Progenitor cell of endocrine pancreas (in vitro differentiated cells): ENCODE results near the gene NUDT9. TPM values are rescaled to one million over a fixed set of nuclear protein-coding genes. Genes with fewer than 3 reads are reported as not detected.
A peak's percentile ranks its signal among the peaks of the same experiment; 100 is the strongest.
"Not testable (repeated sequence)": the region's sequence is repeated elsewhere in the genome, so short reads cannot be mapped to it uniquely, and the experiment has no call there.

Experiments used
- DNase-seq: peaks from one replicate; pipeline ENCODE4 v3.0.0; 2021; ENCODE audit warnings: low spot score; ENCODE audit not compliant: unreplicated experiment
- H3K27ac Mint-ChIP-seq: 2 replicates; pipeline ENCODE4 v1.8.0; 2021; ENCODE audit warnings: mild to moderate bottlenecking, moderate library complexity, mixed read lengths
- H3K27me3 Mint-ChIP-seq: 2 replicates; pipeline ENCODE4 v1.8.0; 2021; ENCODE audit warnings: mixed read lengths
- H3K36me3 Mint-ChIP-seq: 2 replicates; pipeline ENCODE4 v1.8.0; 2022; ENCODE audit warnings: mixed read lengths; ENCODE audit not compliant: insufficient read depth
- H3K4me1 Mint-ChIP-seq: 2 replicates; pipeline ENCODE4 v1.8.0; 2021; ENCODE audit warnings: low read depth, mixed read lengths
- H3K4me3 Mint-ChIP-seq: 2 replicates; pipeline ENCODE4 v1.8.0; 2021; ENCODE audit warnings: low read depth, mild to moderate bottlenecking, moderate library complexity, mixed read lengths
- H3K9me3 Mint-ChIP-seq: 2 replicates; pipeline ENCODE4 v1.8.0; 2021; ENCODE audit warnings: low read depth, mixed read lengths
- total RNA-seq: library from RNA; stranded (reverse); gene quantifications from 2 replicates; pipeline ENCODE4 v1.2.1, GENCODE V29; 2021
- TF ChIP-seq, protein P1 (sequence below): fragments of 200-600 bp; sonication (generic); IDR thresholded peaks from one replicate; pipeline ENCODE4 v1.5.0; 2021; ENCODE audit warnings: antibody characterized with exemption, mild to moderate bottlenecking; ENCODE audit not compliant: unreplicated experiment

NUDT9 gene
- total RNA-seq, 1 donor from 2014 or later, result 35.1 TPM

DNA sequence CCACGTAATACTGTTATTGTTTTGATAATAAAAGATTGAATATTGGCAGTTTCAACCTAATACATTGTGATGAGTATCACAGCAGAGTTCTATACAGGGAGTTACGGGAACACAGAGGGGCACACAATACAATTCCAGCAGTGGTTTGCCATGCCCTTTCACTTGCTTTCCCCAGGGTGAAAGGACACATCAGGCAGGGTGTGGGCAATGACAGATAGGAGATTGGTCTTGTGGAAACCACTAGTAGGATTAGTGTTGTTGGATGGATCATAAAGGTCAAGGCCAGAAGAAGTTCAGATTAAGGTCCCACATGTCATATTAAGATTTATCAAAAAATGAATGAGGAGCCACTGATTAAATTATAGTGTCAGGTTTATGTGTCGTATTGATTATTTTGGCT, 39.4 kb upstream of the NUDT9 start:
- H3K27ac Mint-ChIP-seq, result peak overlapping the region; percentile 9
- peaks cover 8% of the 10 kb centered on the region for H3K4me1 Mint-ChIP-seq
- H3K9me3 Mint-ChIP-seq, result peaks cover 25% of the 10 kb centered on the region
- no peak overlapping the region for H3K4me3 Mint-ChIP-seq
- H3K27me3 Mint-ChIP-seq, result no peaks in the 10 kb centered on the region
- H3K36me3 Mint-ChIP-seq, result peaks cover 45% of the 10 kb centered on the region
- TF ChIP-seq, protein P1, sequence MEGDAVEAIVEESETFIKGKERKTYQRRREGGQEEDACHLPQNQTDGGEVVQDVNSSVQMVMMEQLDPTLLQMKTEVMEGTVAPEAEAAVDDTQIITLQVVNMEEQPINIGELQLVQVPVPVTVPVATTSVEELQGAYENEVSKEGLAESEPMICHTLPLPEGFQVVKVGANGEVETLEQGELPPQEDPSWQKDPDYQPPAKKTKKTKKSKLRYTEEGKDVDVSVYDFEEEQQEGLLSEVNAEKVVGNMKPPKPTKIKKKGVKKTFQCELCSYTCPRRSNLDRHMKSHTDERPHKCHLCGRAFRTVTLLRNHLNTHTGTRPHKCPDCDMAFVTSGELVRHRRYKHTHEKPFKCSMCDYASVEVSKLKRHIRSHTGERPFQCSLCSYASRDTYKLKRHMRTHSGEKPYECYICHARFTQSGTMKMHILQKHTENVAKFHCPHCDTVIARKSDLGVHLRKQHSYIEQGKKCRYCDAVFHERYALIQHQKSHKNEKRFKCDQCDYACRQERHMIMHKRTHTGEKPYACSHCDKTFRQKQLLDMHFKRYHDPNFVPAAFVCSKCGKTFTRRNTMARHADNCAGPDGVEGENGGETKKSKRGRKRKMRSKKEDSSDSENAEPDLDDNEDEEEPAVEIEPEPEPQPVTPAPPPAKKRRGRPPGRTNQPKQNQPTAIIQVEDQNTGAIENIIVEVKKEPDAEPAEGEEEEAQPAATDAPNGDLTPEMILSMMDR, result no peak
- DNase-seq, result no peak

- H3K4me3 Mint-ChIP-seq, DNase-seq, H3K27ac Mint-ChIP-seq, H3K27me3 Mint-ChIP-seq: not testable (repeated sequence)
- peaks cover 30% of the 10 kb centered on the region for H3K9me3 Mint-ChIP-seq
- peaks cover 14% of the 10 kb centered on the region for H3K4me1 Mint-ChIP-seq
- H3K36me3 Mint-ChIP-seq, result peaks cover 52% of the 10 kb centered on the region
Observed at GRCh38 chr4:87384466-87385132, 37.8 kb upstream of the NUDT9 start.

DNA sequence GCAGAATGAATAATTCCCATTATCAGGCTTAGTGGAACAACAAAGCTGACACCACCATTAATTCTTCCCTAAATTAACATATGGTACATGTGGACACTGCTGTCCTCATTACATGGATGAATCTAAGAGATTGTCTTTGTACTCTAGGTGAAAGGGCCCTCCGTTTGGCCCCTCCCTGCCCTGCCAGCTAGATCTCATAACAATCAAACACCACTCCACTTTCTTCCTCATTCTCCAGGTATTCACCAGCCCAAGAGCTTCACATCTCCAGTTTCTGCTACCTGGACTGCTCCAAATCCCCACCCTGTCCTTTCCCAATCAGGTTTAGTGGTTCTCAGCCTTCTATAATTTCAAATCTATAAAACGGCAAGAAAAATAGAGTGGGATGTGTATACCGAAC, 35.1 kb upstream of the NUDT9 start:
- TF ChIP-seq, protein P1, result no peak
- Mint-ChIP-seq H3K36me3 (peaks cover 43% of the 10 kb centered on the region), H3K9me3 (peaks cover 30% of the 10 kb centered on the region), H3K4me3 (no peak overlapping the region), H3K4me1 (peaks cover 25% of the 10 kb centered on the region), H3K27ac (no peak overlapping the region), H3K27me3 (no peaks in the 10 kb centered on the region)
- no peak for DNase-seq

DNA sequence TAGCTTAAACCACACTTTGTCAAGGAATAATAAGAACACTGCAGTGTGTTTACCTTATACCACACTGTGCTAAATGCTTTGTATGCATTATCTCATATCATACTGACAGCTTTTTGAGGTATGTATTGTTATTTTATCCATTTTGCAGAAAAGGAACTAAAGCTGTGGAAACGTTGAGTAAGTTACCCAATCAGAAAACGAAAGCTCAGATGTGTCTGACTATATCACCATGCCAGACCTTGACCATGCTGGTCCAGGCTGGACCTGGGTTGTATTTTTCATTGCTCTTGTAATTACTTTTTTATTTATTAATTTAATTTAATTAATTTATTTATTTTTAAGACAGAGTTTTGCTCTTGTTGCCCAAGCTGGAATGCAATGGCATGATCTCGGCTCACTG, 33.5 kb upstream of the NUDT9 start:
- Mint-ChIP-seq H3K4me1 (peaks cover 21% of the 10 kb centered on the region), H3K4me3 (no peak overlapping the region), H3K9me3 (peaks cover 26% of the 10 kb centered on the region), H3K27ac (no peak overlapping the region), H3K36me3 (peaks cover 33% of the 10 kb centered on the region), H3K27me3 (no peaks in the 10 kb centered on the region)
- DNase-seq, result no peak
- TF ChIP-seq, protein P1, result no peak

GRCh38 chr4:87390055-87390454, 32.3 kb upstream of the NUDT9 start:
- not testable (repeated sequence) for H3K27me3 Mint-ChIP-seq, DNase-seq
- Mint-ChIP-seq H3K4me1 (peaks cover 21% of the 10 kb centered on the region), H3K27ac (peak overlapping the region; percentile 97), H3K4me3 (peak overlapping the region; percentile 90), H3K9me3 (peaks cover 21% of the 10 kb centered on the region), H3K36me3 (peaks cover 26% of the 10 kb centered on the region)

DNA sequence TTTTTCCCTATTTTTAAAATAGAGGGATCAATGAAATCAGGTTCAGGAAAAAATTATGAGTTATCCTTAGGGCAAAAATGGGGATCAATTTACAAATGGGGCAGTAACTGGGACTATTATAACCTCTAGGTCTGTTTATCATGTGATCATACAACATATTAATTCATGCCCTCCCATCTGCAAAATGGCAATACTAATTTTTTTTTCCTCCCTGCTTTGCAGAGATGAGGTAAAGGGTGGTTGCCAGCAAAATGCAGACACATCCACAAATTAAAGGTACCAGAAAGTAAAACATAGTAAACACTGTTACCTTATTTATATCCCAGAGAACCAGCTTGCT, 31.9 kb upstream of the NUDT9 start:
- TF ChIP-seq, protein P1, result no peak
- Mint-ChIP-seq H3K4me1 (peaks cover 21% of the 10 kb centered on the region), H3K27ac (peak overlapping the region; percentile 97), H3K36me3 (peaks cover 24% of the 10 kb centered on the region), H3K27me3 (no peaks in the 10 kb centered on the region), H3K4me3 (peak overlapping the region; percentile 90), H3K9me3 (peaks cover 19% of the 10 kb centered on the region)
- DNase-seq, result no peak
